H9 (cell line): ENCODE results near the gene ZNHIT3. TPM values are rescaled to one million over a fixed set of nuclear protein-coding genes. Genes with fewer than 3 reads are reported as not detected.

Experiments used
- DNase-seq: peaks from one replicate; pipeline ENCODE4 v3.0.0-alpha.2; 2017
- H2AFZ ChIP-seq: one replicate; pipeline ENCODE4 v1.6.1; 2013; ENCODE audit warnings: mild to moderate bottlenecking, low read length, control low read depth, moderate library complexity
- H2AK5ac ChIP-seq: 2 replicates; pipeline ENCODE4 v1.6.1; 2013; ENCODE audit warnings: low read length, control low read depth, mixed read lengths; ENCODE audit not compliant: insufficient read length
- H2BK120ac ChIP-seq: one replicate; pipeline ENCODE4 v1.6.1; 2013; ENCODE audit warnings: low read depth, mild to moderate bottlenecking, low read length, control low read depth, inconsistent platforms; ENCODE audit not compliant: poor library complexity, severe bottlenecking
- H2BK12ac ChIP-seq: 2 replicates; pipeline ENCODE4 v1.6.1; 2013; ENCODE audit warnings: low read length, control low read depth, mixed read lengths, low read depth; ENCODE audit not compliant: insufficient read length
- H2BK15ac ChIP-seq: 2 replicates; pipeline ENCODE4 v1.6.1; 2013; ENCODE audit warnings: low read depth, low read length, control low read depth
- H2BK20ac ChIP-seq: one replicate; pipeline ENCODE4 v1.6.1; 2013; ENCODE audit warnings: low read depth, mild to moderate bottlenecking, low read length, control low read depth, inconsistent platforms; ENCODE audit not compliant: poor library complexity, severe bottlenecking
- H2BK5ac ChIP-seq: 2 replicates; pipeline ENCODE4 v1.6.1; 2013; ENCODE audit warnings: low read length, control low read depth, mixed read lengths; ENCODE audit not compliant: insufficient read length
- H3K14ac ChIP-seq: 2 replicates; pipeline ENCODE4 v1.6.1; 2013; ENCODE audit warnings: low read length, control low read depth; ENCODE audit not compliant: insufficient read depth
- H3K18ac ChIP-seq: 2 replicates; pipeline ENCODE4 v1.6.1; 2013; ENCODE audit warnings: low read depth, mild to moderate bottlenecking, mixed read lengths, low read length, control low read depth; ENCODE audit not compliant: insufficient read length
- H3K23ac ChIP-seq: 2 replicates; pipeline ENCODE4 v1.6.1; 2013; ENCODE audit warnings: low read length, control low read depth, mixed read lengths, low read depth; ENCODE audit not compliant: insufficient read length
- H3K23me2 ChIP-seq: 2 replicates; pipeline ENCODE4 v1.6.1; 2013; ENCODE audit warnings: low read depth, mild to moderate bottlenecking, mixed read lengths, low read length, control low read depth; ENCODE audit not compliant: insufficient read length, poor library complexity, severe bottlenecking
- H3K27ac ChIP-seq: 2 replicates; pipeline ENCODE4 v1.5.1; 2013; ENCODE audit warnings: low read length, control low read depth, mixed read lengths, low read depth; ENCODE audit not compliant: insufficient read length
- H3K27me3 ChIP-seq: 2 replicates; pipeline ENCODE4 v1.6.1; 2013; ENCODE audit warnings: low read length, control low read depth, inconsistent platforms; ENCODE audit not compliant: insufficient read depth
- H3K4ac ChIP-seq: 2 replicates; pipeline ENCODE4 v1.6.1; 2013; ENCODE audit warnings: low read depth, mild to moderate bottlenecking, control low read depth, inconsistent platforms, low read length, moderate library complexity
- H3K4me1 ChIP-seq: 2 replicates; pipeline ENCODE4 v1.6.1; 2013; ENCODE audit warnings: low read length, control low read depth, inconsistent platforms; ENCODE audit not compliant: insufficient read depth
- H3K4me2 ChIP-seq: 2 replicates; pipeline ENCODE4 v1.6.1; 2013; ENCODE audit warnings: low read length, control low read depth, mixed read lengths; ENCODE audit not compliant: insufficient read length, insufficient read depth
- H3K56ac ChIP-seq: 2 replicates; pipeline ENCODE4 v1.6.1; 2013; ENCODE audit warnings: low read depth, mild to moderate bottlenecking, mixed read lengths, low read length, control low read depth; ENCODE audit not compliant: insufficient read length
- H3K79me1 ChIP-seq: 2 replicates; pipeline ENCODE4 v1.6.1; 2013; ENCODE audit warnings: low read depth, mild to moderate bottlenecking, moderate library complexity, low read length, control low read depth, inconsistent platforms; ENCODE audit not compliant: insufficient read depth, poor library complexity, severe bottlenecking
- H3K79me2 ChIP-seq: 2 replicates; pipeline ENCODE4 v1.6.1; 2013; ENCODE audit warnings: low read length, control low read depth, inconsistent platforms; ENCODE audit not compliant: insufficient read depth
- H3K9ac ChIP-seq: 2 replicates; pipeline ENCODE4 v1.6.1; 2013; ENCODE audit warnings: low read length, control low read depth, mixed read lengths; ENCODE audit not compliant: insufficient read length; ENCODE audit errors: extremely low read depth
- H3K9me3 ChIP-seq: one replicate; pipeline ENCODE4 v1.6.1; 2013; ENCODE audit warnings: low read depth, low read length, inconsistent platforms; ENCODE audit not compliant: control insufficient read depth
- H3T11ph ChIP-seq: one replicate; pipeline ENCODE4 v1.6.1; 2013; ENCODE audit warnings: mild to moderate bottlenecking, low read length, control low read depth, inconsistent platforms
- H4K20me1 ChIP-seq: one replicate; pipeline ENCODE4 v1.6.1; 2013; ENCODE audit not compliant: control insufficient read depth, insufficient read length, insufficient read depth
- H4K5ac ChIP-seq: 2 replicates; pipeline ENCODE4 v1.6.1; 2013; ENCODE audit warnings: low read depth, mild to moderate bottlenecking, mixed read lengths, low read length, control low read depth; ENCODE audit not compliant: insufficient read length
- H4K8ac ChIP-seq: replicated peaks from 2 replicates; pipeline ENCODE4 v1.6.1; 2013; ENCODE audit warnings: low read length, control low read depth, mixed read lengths, low read depth; ENCODE audit not compliant: insufficient read length
- H4K91ac ChIP-seq: 2 replicates; pipeline ENCODE4 v1.6.1; 2013; ENCODE audit warnings: low read depth, mild to moderate bottlenecking, moderate library complexity, mixed read lengths, low read length, control low read depth; ENCODE audit not compliant: insufficient read length
- H3K27ac Mint-ChIP-seq, 3 experiments: 2 replicates in 2 of 3; 3 replicates in 1 of 3; pipeline ENCODE4 v1.8.0; 2020 to 2021; ENCODE audit warnings: mixed read lengths in 3 of 3, mild to moderate bottlenecking in 1 of 3, moderate library complexity in 1 of 3
- H3K27me3 Mint-ChIP-seq: 2 replicates; pipeline ENCODE4 v1.8.0; 2021; ENCODE audit warnings: low read depth, mild to moderate bottlenecking, moderate library complexity, mixed read lengths
- H3K36me3 Mint-ChIP-seq, 3 experiments: 2 replicates in 2 of 3; 3 replicates in 1 of 3; pipeline ENCODE4 v1.8.0; 2020 to 2021; ENCODE audit warnings: low read depth in 3 of 3, mixed read lengths in 3 of 3; ENCODE audit not compliant: insufficient read depth in 1 of 3
- H3K4me1 Mint-ChIP-seq, 2 experiments: 2 replicates each; pipeline ENCODE4 v1.8.0; 2020; ENCODE audit warnings: mixed read lengths in 2 of 2
- H3K4me3 Mint-ChIP-seq, 2 experiments: 2 replicates in 1 of 2; 3 replicates in 1 of 2; pipeline ENCODE4 v1.8.0; 2020 to 2021; ENCODE audit warnings: mild to moderate bottlenecking in 2 of 2, mixed read lengths in 2 of 2, moderate library complexity in 1 of 2
- H3K9me3 Mint-ChIP-seq, 2 experiments: 2 replicates in 1 of 2; 3 replicates in 1 of 2; pipeline ENCODE4 v1.8.0; 2020; ENCODE audit warnings: mild to moderate bottlenecking in 2 of 2, mixed read lengths in 2 of 2, moderate library complexity in 1 of 2
- WGBS: extraction: QIAGEN DNeasy Blood & Tissue Kit; methylation state at CpG from one replicate; pipeline ENCODE4 v1.1.7; 2013; ENCODE audit warnings: missing lambda C conversion rate, low lambda C conversion rate, mixed read lengths; ENCODE audit not compliant: insufficient read length; ENCODE audit errors: extremely low coverage; 5-methylcytosine and 5-hydroxymethylcytosine counted together
- total RNA-seq: library from RNA; stranded (reverse); gene quantifications from 2 replicates; pipeline ENCODE4 v1.2.1, GENCODE V29; 2021
- TF ChIP-seq, protein P1 (sequence below): fragments of 200-600 bp; sonication (generic); conservative IDR thresholded peaks from 3 replicates; pipeline ENCODE4 v1.8.0; 2021; ENCODE audit warnings: antibody characterized with exemption, mild to moderate bottlenecking

Gene ZNHIT3
- total RNA-seq, 1 experiment from 2014 or later, result 64.7 TPM

DNA sequence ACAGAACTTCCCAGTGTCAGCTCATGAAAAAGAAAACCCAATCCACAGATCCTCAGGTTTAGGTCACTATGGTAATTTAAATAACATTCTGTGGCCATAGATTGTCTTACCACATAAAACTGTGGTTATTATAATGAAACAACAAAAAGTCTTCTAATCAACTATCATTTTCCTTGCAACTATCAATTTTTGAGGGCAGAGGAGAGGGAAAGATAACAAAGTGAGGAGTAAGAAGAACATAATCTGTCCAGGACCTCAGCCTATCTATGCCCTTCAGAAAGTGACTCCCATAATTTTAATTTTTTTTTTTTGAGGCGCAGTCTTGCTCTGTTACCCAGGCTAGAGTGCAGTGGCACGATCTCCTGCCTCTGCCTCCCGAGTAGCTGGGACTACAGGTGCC, 54.2 kb downstream of the ZNHIT3 start:
- no peak overlapping the region for H4K8ac ChIP-seq
- H2BK120ac ChIP-seq, result no peak overlapping the region
- no peak overlapping the region for H2BK20ac ChIP-seq
- no peaks in the 10 kb centered on the region for H3K4me1 ChIP-seq
- no peak overlapping the region for H2BK5ac ChIP-seq
- DNase-seq, result no peak
- H3K79me2 ChIP-seq, result peaks cover 2% of the 10 kb centered on the region; the same call in 1 of the 2 replicates
- Mint-ChIP-seq H3K9me3 (peaks cover 0 to 3% of the 10 kb centered on the region in 2 experiments; a peak in 3 of 5 replicates), H3K4me3 (no peak overlapping the region), H3K27ac (peak overlapping the region in 1 of 3 experiments; percentile 13; a peak in 1 of 7 replicates), H3K27me3 (no peaks in the 10 kb centered on the region), H3K36me3 (peaks cover 10 to 29% (median 14%) of the 10 kb centered on the region in 3 experiments), H3K4me1 (peaks cover 3 to 6% of the 10 kb centered on the region in 2 experiments)
- H3T11ph ChIP-seq, result no peak overlapping the region
- H3K4ac ChIP-seq, result no peak overlapping the region
- no peak overlapping the region for H2AFZ ChIP-seq
- H3K27me3 ChIP-seq, result no peaks in the 10 kb centered on the region
- WGBS, result no CpG with 5 or more reads among the region's 3 CpGs
- H2AK5ac ChIP-seq, result no peak overlapping the region
- H3K23me2 ChIP-seq, result peaks cover under 1% of the 10 kb centered on the region
- no peak overlapping the region for H3K4me2 ChIP-seq
- H2BK15ac ChIP-seq, result no peak overlapping the region
- H3K9me3 ChIP-seq, result no peaks in the 10 kb centered on the region
- no peaks in the 10 kb centered on the region for H3K79me1 ChIP-seq
- no peak overlapping the region for H3K27ac ChIP-seq
- H3K9ac ChIP-seq, result no peak overlapping the region
- H3K23ac ChIP-seq, result no peak overlapping the region
- H4K5ac ChIP-seq, result no peak overlapping the region
- no peak overlapping the region for H3K14ac ChIP-seq
- no peak overlapping the region for H3K18ac ChIP-seq
- no peak overlapping the region for H4K91ac ChIP-seq
- H2BK12ac ChIP-seq, result no peak overlapping the region
- no peaks in the 10 kb centered on the region for H4K20me1 ChIP-seq
- H3K56ac ChIP-seq, result no peak overlapping the region
- TF ChIP-seq, protein P1, sequence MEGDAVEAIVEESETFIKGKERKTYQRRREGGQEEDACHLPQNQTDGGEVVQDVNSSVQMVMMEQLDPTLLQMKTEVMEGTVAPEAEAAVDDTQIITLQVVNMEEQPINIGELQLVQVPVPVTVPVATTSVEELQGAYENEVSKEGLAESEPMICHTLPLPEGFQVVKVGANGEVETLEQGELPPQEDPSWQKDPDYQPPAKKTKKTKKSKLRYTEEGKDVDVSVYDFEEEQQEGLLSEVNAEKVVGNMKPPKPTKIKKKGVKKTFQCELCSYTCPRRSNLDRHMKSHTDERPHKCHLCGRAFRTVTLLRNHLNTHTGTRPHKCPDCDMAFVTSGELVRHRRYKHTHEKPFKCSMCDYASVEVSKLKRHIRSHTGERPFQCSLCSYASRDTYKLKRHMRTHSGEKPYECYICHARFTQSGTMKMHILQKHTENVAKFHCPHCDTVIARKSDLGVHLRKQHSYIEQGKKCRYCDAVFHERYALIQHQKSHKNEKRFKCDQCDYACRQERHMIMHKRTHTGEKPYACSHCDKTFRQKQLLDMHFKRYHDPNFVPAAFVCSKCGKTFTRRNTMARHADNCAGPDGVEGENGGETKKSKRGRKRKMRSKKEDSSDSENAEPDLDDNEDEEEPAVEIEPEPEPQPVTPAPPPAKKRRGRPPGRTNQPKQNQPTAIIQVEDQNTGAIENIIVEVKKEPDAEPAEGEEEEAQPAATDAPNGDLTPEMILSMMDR, result no peak
